ENCODE results near the gene D2HGDH. TPM values are rescaled to one million over a fixed set of nuclear protein-coding genes. Genes with fewer than 3 reads are reported as not detected.

Gene D2HGDH
- total and polyA plus RNA-seq, 9 of the 15 experiments (the other 6 are each of a cell fraction or from before 2014, with no cell fraction given), result 0.39 to 30.8 (median 10.3) TPM

DNA sequence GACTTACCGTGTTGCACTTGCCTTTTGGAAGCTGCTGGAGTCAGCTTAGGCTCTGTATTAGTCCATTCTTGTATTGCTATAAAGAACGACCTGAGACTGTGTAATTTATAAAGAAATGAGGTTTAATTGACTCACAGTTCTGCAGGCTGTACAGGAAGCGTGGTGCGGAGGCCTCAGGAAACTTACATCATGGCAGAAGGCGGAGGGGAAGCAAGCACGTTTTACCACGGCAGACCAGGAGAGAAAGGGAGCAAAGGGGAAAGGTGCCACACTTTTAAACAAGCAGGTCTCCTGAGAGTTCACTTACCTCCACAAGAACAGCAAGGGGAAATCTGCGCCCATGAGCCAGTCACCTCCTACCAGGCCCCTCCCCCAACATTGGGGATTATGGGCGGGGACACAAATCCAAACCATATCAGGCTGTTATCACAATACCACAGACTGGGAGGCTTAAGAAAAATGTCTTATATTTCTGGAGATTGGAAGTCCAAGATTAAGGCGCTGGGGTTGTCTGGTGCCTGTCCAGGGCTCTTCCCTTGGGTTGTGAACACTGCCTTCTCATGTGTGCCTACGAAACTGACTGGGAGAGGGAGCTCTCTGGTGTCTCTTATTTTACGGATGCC lies 3.6 kb upstream of the D2HGDH start (continued):
- TF ChIP-seq, protein P1, sequence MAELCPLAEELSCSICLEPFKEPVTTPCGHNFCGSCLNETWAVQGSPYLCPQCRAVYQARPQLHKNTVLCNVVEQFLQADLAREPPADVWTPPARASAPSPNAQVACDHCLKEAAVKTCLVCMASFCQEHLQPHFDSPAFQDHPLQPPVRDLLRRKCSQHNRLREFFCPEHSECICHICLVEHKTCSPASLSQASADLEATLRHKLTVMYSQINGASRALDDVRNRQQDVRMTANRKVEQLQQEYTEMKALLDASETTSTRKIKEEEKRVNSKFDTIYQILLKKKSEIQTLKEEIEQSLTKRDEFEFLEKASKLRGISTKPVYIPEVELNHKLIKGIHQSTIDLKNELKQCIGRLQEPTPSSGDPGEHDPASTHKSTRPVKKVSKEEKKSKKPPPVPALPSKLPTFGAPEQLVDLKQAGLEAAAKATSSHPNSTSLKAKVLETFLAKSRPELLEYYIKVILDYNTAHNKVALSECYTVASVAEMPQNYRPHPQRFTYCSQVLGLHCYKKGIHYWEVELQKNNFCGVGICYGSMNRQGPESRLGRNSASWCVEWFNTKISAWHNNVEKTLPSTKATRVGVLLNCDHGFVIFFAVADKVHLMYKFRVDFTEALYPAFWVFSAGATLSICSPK (IDR thresholded peaks at IDR 0.05; ENCODE audit: borderline replicate concordance), result no peak
- TF ChIP-seq CSDE1 (IDR thresholded peaks at IDR 0.05) (no peak), CBX1 (IDR thresholded peaks at IDR 0.05; ENCODE audit: low read depth) (no peak), ARID1B (IDR thresholded peaks at IDR 0.05) (peak; percentile 65), PYGO2 (tag; IDR thresholded peaks at IDR 0.05) (no peak), SOX6 (IDR thresholded peaks at IDR 0.05) (peak; percentile 62; the same call in 1 of the 2 replicates), MECOM (CRISPR knock-in tag; IDR thresholded peaks at IDR 0.05) (no peak), CLOCK (CRISPR knock-in tag; IDR thresholded peaks at IDR 0.05; ENCODE audit: borderline replicate concordance) (no peak), FOS (IDR thresholded peaks at IDR 0.05; ENCODE audit: extremely low read depth, insufficient read length) (no peak), SIN3B (IDR thresholded peaks at IDR 0.05; ENCODE audit: low read depth) (no peak), TCF3 (CRISPR knock-in tag; IDR thresholded peaks at IDR 0.05) (peak; percentile 60), ZNF717 (CRISPR knock-in tag; IDR thresholded peaks at IDR 0.05) (no peak)
- TF ChIP-seq, protein P2, sequence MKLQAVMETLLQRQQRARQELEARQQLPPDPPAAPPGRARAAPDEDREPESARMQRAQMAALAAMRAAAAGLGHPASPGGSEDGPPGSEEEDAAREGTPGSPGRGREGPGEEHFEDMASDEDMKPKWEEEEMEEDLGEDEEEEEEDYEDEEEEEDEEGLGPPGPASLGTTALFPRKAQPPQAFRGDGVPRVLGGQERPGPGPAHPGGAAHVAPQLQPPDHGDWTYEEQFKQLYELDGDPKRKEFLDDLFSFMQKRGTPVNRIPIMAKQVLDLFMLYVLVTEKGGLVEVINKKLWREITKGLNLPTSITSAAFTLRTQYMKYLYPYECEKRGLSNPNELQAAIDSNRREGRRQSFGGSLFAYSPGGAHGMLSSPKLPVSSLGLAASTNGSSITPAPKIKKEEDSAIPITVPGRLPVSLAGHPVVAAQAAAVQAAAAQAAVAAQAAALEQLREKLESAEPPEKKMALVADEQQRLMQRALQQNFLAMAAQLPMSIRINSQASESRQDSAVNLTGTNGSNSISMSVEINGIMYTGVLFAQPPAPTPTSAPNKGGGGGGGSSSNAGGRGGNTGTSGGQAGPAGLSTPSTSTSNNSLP (IDR thresholded peaks at IDR 0.05; ENCODE audit: borderline replicate concordance, low read depth, low read length), result 0 out of 2 replicates have a peak, but pooled peaks have one; percentile 18
- TF ChIP-seq, protein P3, sequence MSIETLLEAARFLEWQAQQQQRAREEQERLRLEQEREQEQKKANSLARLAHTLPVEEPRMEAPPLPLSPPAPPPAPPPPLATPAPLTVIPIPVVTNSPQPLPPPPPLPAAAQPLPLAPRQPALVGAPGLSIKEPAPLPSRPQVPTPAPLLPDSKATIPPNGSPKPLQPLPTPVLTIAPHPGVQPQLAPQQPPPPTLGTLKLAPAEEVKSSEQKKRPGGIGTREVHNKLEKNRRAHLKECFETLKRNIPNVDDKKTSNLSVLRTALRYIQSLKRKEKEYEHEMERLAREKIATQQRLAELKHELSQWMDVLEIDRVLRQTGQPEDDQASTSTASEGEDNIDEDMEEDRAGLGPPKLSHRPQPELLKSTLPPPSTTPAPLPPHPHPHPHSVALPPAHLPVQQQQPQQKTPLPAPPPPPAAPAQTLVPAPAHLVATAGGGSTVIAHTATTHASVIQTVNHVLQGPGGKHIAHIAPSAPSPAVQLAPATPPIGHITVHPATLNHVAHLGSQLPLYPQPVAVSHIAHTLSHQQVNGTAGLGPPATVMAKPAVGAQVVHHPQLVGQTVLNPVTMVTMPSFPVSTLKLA (conservative IDR thresholded peaks at IDR 0.05), result peak in 1 of 2 experiments; percentile 44; a peak in 1 of 4 replicates
- TF ChIP-seq, protein P4, sequence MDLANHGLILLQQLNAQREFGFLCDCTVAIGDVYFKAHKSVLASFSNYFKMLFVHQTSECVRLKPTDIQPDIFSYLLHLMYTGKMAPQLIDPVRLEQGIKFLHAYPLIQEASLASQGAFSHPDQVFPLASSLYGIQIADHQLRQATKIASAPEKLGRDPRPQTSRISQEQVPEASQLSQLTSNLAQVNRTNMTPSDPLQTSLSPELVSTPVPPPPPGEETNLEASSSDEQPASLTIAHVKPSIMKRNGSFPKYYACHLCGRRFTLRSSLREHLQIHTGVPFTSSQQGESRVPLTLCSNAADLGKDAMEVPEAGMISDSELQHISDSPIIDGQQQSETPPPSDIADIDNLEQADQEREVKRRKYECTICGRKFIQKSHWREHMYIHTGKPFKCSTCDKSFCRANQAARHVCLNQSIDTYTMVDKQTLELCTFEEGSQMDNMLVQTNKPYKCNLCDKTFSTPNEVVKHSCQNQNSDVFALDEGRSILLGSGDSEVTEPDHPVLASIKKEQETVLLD (IDR thresholded peaks at IDR 0.05), result no peak
- TF ChIP-seq, protein P5, sequence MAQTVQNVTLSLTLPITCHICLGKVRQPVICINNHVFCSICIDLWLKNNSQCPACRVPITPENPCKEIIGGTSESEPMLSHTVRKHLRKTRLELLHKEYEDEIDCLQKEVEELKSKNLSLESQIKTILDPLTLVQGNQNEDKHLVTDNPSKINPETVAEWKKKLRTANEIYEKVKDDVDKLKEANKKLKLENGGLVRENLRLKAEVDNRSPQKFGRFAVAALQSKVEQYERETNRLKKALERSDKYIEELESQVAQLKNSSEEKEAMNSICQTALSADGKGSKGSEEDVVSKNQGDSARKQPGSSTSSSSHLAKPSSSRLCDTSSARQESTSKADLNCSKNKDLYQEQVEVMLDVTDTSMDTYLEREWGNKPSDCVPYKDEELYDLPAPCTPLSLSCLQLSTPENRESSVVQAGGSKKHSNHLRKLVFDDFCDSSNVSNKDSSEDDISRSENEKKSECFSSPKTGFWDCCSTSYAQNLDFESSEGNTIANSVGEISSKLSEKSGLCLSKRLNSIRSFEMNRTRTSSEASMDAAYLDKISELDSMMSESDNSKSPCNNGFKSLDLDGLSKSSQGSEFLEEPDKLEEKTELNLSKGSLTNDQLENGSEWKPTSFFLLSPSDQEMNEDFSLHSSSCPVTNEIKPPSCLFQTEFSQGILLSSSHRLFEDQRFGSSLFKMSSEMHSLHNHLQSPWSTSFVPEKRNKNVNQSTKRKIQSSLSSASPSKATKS (CRISPR knock-in tag; IDR thresholded peaks at IDR 0.05), result no peak
